GM21619 (cell line): ENCODE data around the gene ABCC12.

ENCODE experiments used
- ATAC-seq: cut with Tn5 transposase; IDR thresholded peaks from one replicate; pipeline ENCODE4 v1.9.1; 2021; ENCODE audit not compliant: unreplicated experiment

Gene ABCC12

GRCh38 chr16:48133455-48134211 lies 22.2 kb downstream of the ABCC12 start:
- no peak for ATAC-seq

DNA sequence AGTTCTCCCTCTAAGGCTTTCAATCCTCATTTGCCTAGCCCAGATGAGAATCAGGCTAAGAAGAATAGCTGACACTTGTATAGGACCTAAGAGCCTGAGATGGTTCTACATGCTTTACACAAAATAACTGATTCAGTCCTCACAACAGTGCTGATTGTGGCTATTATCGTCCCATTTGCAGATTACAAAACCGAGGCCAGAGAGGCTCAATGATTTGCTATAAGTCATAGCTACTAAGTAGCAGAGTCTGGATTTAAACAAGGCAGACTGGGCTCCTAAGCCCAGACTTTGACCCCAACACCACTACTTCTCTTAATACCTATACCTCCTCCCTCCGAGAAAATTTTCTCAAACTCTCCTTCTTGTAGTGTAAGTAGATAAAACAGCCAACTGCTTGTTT lies 23.1 kb downstream of the ABCC12 start:
- no peak for ATAC-seq

GRCh38 chr16:48131201-48131935 lies 24.4 kb downstream of the ABCC12 start:
- ATAC-seq, result no peak

DNA sequence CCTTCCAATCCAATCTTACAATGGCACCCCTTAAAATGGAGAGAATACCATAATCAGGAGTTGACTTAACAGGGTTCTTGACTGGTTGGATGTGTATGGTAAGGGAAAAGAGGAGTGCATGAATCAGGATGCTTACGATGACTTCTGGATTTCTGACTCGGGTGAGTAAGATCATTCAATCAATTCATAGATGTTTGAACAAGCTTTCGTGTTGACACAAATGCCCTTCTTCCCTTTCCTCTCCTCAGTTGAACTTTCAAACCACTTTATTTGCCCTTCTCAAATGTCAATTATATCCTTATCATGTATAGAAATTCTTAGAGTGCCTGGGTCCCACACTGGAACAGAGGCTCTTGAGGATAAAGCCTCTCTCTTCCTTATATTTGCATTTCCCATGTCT lies 25.9 kb downstream of the ABCC12 start:
- no peak for ATAC-seq

DNA sequence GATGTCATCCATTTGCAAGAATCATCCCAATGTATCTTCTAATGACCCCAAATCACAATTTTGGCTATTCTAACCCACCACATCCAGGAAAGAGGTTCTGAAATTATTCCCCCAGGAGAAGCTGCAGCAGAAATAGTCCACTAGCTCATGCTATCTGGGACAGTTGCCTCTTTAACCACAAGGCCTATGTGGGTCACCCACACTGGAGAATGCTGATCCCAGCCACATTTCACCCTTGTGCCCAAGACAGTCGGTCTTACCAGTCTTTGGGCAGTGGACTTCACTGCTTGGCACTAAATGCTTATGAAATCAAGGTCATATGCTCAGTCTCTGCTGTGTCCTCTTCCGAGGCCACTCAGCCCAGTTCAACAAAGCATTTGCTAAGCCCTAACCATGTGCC lies 27.0 kb downstream of the ABCC12 start:
- ATAC-seq, result no peak

- ATAC-seq, result no peak
These were observed 28.8 kb downstream of the ABCC12 start for GRCh38 chr16:48126801-48127644.

DNA sequence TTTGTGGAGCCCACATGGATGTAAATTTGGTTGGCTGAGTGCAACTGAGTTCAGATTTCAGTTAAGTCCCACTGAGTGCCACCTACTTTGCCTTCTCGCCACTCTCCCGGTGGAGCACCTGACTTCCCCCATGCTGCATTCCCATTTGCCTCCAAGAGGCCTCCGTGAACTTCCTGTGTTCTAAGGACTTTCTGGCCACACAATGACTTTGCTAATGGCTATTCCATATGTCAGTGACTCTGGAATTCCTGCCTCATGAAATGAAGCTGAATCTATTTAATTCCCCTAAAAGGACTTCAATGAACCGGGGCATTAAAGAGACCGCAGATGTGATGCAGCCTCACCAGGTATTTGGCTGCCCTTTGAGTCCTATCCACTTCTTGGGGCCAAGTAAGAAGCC lies 29.9 kb downstream of the ABCC12 start:
- ATAC-seq, result no peak

DNA sequence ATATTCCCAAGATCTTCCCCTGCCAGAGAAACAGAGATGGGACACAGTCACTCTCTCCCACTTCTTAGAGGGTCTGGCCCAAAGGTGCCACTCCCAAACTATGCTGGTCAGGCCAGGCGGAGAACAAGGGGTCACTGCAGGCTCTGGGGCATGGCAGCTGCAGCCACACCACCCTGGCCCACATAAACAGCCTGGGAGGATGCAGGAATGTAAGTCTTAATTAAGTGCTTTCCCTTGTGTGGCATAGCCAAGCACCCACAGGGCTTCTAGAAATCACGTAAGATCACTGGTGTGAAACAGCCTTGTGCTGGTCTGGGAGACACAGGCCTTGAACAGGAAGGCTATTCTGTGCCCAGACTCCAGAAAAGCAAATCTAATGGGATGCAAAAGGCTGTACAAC lies 31.5 kb downstream of the ABCC12 start:
- no peak for ATAC-seq

DNA sequence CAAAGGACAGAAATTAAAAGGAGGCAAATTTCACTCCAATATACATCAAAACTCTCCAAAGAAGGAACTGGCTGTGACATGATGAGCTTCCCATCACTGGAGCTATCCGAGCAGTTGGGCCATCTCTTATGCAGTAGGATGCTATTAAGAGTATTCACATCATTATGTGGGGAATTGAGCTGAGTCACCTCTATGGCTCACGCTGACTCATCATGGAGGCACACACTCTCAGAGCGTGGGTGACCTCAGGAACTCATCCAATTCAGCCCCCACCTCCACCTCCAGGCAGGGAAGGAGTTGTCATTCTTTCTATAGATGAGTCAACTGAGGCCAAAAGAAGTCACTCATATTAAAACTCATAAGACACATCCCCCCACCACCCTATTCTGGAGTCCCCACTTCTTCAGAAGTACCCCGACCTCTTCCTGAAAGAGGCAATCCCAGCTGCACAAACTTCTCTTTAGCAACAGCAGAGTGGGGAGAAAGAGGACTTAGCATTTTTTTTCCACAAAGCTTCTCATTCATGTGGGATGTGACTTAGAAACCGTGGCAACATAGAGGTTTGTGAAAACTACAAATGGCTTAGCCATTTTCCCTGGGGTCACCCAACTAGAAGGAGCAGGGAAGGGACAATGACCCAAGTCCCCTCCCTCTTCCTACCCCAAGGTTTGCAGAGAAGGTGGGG lies 32.5 kb downstream of the ABCC12 start:
- peak; percentile 60 for ATAC-seq

DNA sequence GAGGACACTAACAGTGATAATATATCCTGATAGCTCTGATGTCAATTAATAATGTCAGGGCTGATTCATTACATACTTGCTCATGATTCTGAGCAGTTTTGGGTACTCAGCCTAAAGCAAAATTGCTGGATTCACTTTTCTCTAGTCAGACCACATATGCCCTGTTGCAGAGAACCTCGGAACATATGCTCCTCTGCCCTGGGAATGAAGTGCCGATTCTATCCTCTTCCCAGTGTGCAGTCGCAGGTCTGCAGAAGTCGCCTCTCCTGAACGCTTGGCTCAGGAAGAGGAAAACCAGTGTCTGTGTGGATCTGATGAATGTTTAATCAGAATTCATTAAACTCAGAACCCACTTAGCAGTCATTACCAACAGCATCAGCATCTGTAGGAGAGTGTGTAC lies 34.5 kb downstream of the ABCC12 start:
- ATAC-seq, result no peak

- no peak for ATAC-seq
These were observed 37.0 kb downstream of the ABCC12 start for GRCh38 chr16:48118841-48119240.

- peak; percentile 75 for ATAC-seq
These were observed 38.3 kb downstream of the ABCC12 start for GRCh38 chr16:48117217-48118105.

GRCh38 chr16:48115299-48115698 lies 40.5 kb downstream of the ABCC12 start:
- ATAC-seq, result no peak

DNA sequence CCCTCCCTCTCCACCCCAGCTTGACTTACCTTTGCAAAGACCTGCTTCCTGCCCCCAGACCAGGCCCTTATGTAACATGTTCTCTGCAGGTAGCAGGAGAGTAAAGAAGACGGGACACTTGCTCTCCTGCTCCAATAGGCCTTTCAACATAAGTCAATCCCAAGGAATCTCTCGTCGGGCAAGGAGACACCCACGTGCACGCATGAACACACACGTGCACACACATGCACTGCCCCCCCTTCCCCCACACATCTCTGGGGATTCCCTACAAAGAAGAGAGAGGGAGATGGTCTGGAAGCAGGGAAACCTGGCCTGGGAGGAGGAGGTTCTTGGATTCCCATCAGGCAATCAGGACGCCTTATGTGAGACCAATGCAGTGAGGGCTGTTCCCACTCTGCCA lies 41.4 kb downstream of the ABCC12 start:
- ATAC-seq, result no peak

DNA sequence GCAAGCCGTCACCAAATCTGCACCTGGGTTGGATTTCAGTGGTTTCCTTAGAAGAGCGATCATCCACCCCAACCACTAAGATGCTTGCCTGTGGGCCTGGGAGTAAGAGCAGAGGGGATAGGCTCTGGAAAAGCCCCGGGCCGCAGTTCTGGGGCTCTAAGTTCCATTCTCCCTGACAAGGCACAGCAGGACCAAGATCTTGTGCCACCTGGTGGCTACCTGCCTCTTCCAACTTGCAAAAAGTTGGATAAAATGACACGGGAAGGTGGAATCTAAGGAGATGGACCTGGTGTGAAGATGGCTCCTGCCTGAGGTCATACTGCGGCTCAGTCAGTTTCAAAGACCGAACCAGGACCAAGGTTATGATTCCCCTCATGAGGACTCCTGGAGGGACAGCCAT lies 42.3 kb downstream of the ABCC12 start:
- ATAC-seq, result no peak

DNA sequence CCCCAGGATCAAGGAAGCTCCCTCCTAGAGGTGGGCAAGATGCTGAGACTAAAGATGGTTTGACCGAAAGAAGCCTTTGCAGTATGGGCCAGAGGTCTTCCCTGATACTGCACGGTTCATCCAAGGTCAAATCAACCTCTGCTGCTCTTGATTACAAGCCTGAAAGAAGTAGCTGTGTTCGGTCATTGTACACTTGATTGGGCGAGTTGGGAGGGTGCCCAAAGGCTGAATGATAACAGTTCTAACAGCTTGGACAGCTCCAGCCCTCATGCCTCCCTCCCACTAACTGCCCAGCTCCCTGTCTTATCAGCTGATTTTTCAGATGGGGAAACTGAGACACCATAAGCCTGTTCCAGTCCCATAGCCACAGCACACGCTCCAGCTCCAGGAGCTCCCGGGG lies 42.8 kb downstream of the ABCC12 start:
- no peak for ATAC-seq

- no peak for ATAC-seq
These were observed 43.2 kb downstream of the ABCC12 start for GRCh38 chr16:48112600-48112999.

DNA sequence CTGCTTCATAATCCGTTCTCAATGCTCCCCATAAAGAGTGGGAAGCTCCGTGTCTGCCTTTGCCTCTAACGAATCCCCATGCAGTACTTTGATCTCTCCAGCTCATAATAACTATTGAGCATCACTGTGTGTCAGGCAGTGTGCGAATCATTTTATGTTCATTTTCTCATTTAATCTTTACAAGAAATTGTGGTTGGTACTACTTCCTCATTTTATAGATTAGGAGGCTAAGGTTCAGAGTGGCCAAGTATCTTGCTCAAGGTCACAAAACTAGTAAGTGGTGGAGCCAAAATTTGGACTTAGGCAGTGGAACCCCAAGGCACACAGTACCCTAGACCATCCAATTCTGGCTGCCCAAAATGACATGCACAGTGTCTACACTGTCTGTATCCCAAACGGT lies 44.8 kb downstream of the ABCC12 start:
- ATAC-seq, result no peak

DNA sequence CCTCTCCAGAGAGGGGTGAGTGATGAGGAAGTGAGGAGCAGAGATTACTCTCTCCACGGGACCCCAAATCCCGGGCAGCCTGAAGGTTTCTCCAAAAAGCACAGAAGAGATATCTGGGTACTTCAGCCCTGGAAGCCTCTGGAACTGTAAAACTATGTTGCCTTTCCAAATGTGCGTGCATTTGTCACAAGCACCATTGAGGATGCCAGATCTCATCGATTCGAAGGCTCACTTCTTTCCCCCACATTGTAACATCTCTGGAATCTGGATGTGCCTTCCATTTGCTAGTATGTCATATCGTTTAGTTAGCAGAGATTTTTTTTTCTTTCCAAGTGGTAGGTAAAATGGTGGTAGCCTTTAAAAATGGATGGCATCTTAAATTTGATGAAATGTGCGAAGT lies 45.8 kb downstream of the ABCC12 start:
- no peak for ATAC-seq

DNA sequence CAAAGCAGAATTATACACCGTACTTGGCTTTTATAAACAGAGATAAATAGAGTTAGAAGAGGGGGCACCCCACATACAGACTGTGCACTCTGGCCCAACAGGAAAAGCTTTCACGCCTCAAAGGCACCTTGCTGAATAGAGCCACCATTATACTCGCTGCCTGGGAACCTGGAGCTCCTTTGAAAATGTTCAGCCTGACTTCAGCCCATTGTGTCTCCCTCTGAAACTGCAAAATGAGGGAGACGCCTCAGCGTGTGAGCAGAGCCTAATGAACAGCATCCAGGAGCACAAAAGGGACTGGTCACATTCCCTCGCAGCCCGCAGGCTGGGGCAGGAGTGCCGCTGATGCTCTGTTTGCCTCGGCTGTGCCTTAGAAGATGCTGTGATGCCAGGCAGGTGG lies 46.3 kb downstream of the ABCC12 start:
- no peak for ATAC-seq
